Large intestine (tissue), 3 donors: ENCODE measurements around the gene DST. TPM values are rescaled to one million over a fixed set of nuclear protein-coding genes. Genes with fewer than 3 reads are reported as not detected.

Experiments used
- DNase-seq, 2 donors: peaks; one replicate each; pipeline versions ENCODE4 v3.0.0 to v3.0.0-alpha.2; 2013
- H3K27ac ChIP-seq: one replicate; pipeline ENCODE4 v1.5.1; 2013; ENCODE audit warnings: low read length
- H3K27me3 ChIP-seq: 2 replicates; pipeline ENCODE4 v1.6.1; 2013; ENCODE audit warnings: low read length; ENCODE audit not compliant: control insufficient read depth, insufficient read depth
- H3K36me3 ChIP-seq: 2 replicates; pipeline ENCODE4 v1.6.1; 2013; ENCODE audit warnings: low read length; ENCODE audit not compliant: control insufficient read depth, insufficient read depth
- H3K4me1 ChIP-seq: one replicate; pipeline ENCODE4 v1.6.1; 2013; ENCODE audit warnings: low read length; ENCODE audit not compliant: control insufficient read depth, insufficient read depth
- H3K4me3 ChIP-seq: one replicate; pipeline ENCODE4 v1.5.1; 2013; ENCODE audit warnings: low read length
- H3K9me3 ChIP-seq: one replicate; pipeline ENCODE4 v1.6.1; 2013; ENCODE audit warnings: mild to moderate bottlenecking, low read depth, low read length, moderate library complexity; ENCODE audit not compliant: control insufficient read depth
- WGBS: methylation state at CpG from one replicate; pipeline ENCODE4 v1.1.5; 2013; ENCODE audit warnings: low lambda C conversion rate; ENCODE audit not compliant: insufficient coverage; 5-methylcytosine and 5-hydroxymethylcytosine counted together
- polyA plus RNA-seq: library from polyadenylated mRNA; unstranded; fragments of 120-200 nt; gene quantifications from one replicate; pipeline ENCODE4 v1.2.1, GENCODE V29; 2013

The DST gene
- polyA plus RNA-seq, 1 donor: 234 TPM

GRCh38 chr6:56520218-56520617 lies 122.5 kb downstream of the DST start:
- no peaks in the 10 kb centered on the region for H3K9me3 ChIP-seq
- no peaks in the 10 kb centered on the region for H3K27me3 ChIP-seq
- no peak for DNase-seq
- H3K36me3 ChIP-seq: peaks cover 32% of the 10 kb centered on the region
- H3K4me3 ChIP-seq: no peak overlapping the region
- H3K27ac ChIP-seq: no peak overlapping the region
- 100% methylated on average over 1 of the region's 1 CpG for WGBS
- peaks cover 18% of the 10 kb centered on the region for H3K4me1 ChIP-seq

DNA sequence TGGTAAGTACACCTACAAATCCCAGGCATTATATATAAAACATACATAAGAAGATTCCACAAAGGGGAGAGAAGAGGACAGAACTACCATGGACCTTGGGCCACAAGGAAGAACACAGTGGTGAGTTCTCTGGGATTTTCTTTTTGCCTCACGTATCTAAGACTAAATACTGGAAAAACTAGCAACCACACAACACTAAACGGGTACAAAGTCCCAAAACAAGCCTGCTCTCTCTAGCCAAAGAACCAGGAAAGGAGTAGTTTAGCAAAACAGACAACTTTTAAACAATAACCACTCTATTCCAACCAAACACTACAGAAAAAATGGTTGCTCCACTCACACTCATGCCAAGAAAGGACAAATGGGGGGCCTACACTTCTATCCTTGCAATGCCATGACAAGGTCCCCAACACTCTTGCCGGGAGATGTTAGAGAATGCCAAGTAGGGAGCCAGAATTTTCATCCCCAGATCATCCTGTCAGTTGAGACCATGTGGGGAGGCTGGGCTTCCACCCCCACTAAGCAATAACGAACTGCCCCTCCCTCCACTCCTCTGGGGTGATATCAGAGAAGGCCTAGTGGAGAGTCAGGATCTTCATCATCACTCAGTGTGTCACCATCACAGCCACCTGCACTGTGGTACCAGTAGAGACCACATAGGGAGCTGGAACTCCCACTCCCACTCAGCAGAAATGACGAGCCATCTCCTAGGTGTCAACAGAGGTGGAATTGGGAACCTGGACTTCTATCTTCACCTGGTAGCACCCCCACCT lies 123.5 kb downstream of the DST start:
- H3K27me3 ChIP-seq: no peaks in the 10 kb centered on the region
- no peak for DNase-seq
- H3K4me3 ChIP-seq: no peak overlapping the region
- peaks cover 30% of the 10 kb centered on the region for H3K36me3 ChIP-seq
- no peaks in the 10 kb centered on the region for H3K9me3 ChIP-seq
- no CpG with 5 or more reads among the region's 5 CpGs for WGBS
- no peak overlapping the region for H3K27ac ChIP-seq
- H3K4me1 ChIP-seq: peaks cover 18% of the 10 kb centered on the region

GRCh38 chr6:56517155-56517745 lies 125.4 kb downstream of the DST start:
- H3K4me3 ChIP-seq: no peak overlapping the region
- H3K27ac ChIP-seq: no peak overlapping the region
- peaks cover 12% of the 10 kb centered on the region for H3K4me1 ChIP-seq
- no peaks in the 10 kb centered on the region for H3K27me3 ChIP-seq
- DNase-seq: no peak
- peaks cover 45% of the 10 kb centered on the region for H3K36me3 ChIP-seq
- no peaks in the 10 kb centered on the region for H3K9me3 ChIP-seq
- 80% methylated on average over 2 of the region's 5 CpGs for WGBS

DNA sequence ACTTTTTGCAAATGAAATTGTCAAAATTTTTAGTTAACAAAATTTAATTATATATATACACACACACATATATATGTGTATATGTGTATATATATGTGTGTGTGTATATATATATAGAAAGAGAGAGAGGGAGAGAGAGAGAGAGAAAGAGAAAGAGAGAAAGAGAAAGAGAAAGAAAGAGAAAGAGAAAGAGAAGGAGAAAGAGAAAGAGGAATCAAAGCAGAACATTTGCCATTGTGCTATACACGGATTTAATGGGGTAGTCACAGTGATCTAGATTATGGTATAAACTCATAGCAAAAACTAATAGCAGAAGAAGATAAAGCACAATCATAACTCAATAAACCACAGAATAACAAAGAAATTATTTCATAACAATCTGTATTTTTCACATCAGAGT lies 126.7 kb downstream of the DST start:
- no CpG with 5 or more reads among the region's 1 CpG for WGBS
- Histone ChIP-seq H3K36me3 (peaks cover 47% of the 10 kb centered on the region), H3K4me1 (peaks cover 15% of the 10 kb centered on the region), H3K9me3 (no peaks in the 10 kb centered on the region), H3K4me3 (no peak overlapping the region), H3K27ac (no peak overlapping the region), H3K27me3 (no peaks in the 10 kb centered on the region)
- DNase-seq: no peak

DNA sequence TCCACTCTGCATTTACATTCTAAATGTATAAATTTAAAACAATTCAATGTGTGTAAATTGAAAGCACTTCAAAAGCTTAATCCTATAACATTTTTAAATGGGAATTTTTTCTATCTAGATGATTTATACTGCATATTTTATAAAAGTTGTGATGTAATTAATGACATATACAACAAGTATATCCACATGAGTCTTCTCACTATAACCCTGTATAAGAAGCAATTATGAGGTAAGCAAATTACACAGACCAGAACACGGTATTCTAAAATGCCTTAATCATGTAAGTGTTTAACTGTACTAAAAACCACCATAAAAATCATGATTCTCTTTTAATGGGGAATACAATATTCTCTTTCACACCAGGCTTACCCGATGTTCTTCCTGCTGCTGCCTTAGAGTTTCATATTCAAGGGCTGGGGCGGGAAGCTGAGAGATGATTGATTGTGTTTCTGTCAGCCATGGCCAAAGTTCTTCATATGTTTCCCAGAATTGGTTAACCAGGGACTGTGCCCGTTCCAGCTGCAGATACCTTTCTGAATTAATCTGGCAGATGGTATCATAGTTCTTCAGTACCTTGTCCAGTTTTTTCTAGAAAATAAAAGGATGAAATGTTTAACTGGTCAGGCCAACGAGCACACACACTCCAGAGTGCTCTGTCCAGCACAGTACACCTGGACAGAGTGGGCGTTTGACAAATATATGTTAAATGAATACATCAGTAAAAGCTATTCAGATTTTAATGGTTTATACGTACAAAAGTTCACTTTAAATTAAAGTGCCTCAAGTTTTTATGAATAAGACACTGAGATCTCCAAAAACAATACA lies 127.4 kb downstream of the DST start:
- Histone ChIP-seq H3K4me3 (no peak overlapping the region), H3K27me3 (no peaks in the 10 kb centered on the region), H3K4me1 (peaks cover 15% of the 10 kb centered on the region), H3K27ac (peak overlapping the region; percentile 39), H3K36me3 (peaks cover 47% of the 10 kb centered on the region), H3K9me3 (no peaks in the 10 kb centered on the region)
- peak; percentile 24 to 70 for DNase-seq
- WGBS: 63% methylated on average over 3 of the region's 7 CpGs

- Histone ChIP-seq H3K27me3 (no peaks in the 10 kb centered on the region), H3K9me3 (no peaks in the 10 kb centered on the region), H3K36me3 (peaks cover 44% of the 10 kb centered on the region), H3K4me1 (peaks cover 19% of the 10 kb centered on the region), H3K4me3 (no peak overlapping the region), H3K27ac (no peak overlapping the region)
- DNase-seq: no peak
- no CpG with 5 or more reads among the region's 2 CpGs for WGBS
These were observed 128.3 kb downstream of the DST start for GRCh38 chr6:56514395-56514794.

DNA sequence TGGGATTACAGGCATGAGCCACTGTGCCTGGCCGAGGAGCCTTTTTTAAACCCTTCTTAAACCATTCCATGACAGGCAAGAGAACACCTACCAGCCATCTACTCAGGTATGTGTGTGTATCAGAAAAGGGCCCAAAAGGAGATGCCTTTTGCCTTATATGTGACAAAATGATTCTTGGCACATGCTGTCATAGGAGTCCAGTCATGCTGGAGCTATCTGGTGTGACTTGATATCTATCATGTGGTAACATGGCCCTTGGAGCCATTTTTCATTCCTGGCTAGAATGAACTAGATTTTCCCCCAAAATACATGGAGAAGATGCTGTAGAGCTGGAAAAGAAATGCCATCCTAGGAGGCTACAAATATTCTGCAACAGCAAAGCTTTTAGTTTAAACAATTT lies 129.1 kb downstream of the DST start:
- H3K36me3 ChIP-seq: peaks cover 47% of the 10 kb centered on the region
- WGBS: no CpG with 5 or more reads among the region's 1 CpG
- H3K27me3 ChIP-seq: no peaks in the 10 kb centered on the region
- DNase-seq: no peak
- H3K9me3 ChIP-seq: no peaks in the 10 kb centered on the region
- peaks cover 19% of the 10 kb centered on the region for H3K4me1 ChIP-seq
- no peak overlapping the region for H3K27ac ChIP-seq
- no peak overlapping the region for H3K4me3 ChIP-seq

- H3K9me3 ChIP-seq: no peaks in the 10 kb centered on the region
- no peak for DNase-seq
- no peaks in the 10 kb centered on the region for H3K27me3 ChIP-seq
- H3K4me1 ChIP-seq: peaks cover 19% of the 10 kb centered on the region
- peak overlapping the region; percentile 67 for H3K27ac ChIP-seq
- WGBS: 100% methylated on average over 2 of the region's 2 CpGs
- H3K4me3 ChIP-seq: no peak overlapping the region
- H3K36me3 ChIP-seq: peaks cover 52% of the 10 kb centered on the region
These were observed 131.1 kb downstream of the DST start for GRCh38 chr6:56511591-56511990.

- H3K9me3 ChIP-seq: no peaks in the 10 kb centered on the region
- peaks cover 57% of the 10 kb centered on the region for H3K36me3 ChIP-seq
- H3K27ac ChIP-seq: peak overlapping the region; percentile 67
- H3K4me3 ChIP-seq: no peak overlapping the region
- peaks cover 19% of the 10 kb centered on the region for H3K4me1 ChIP-seq
- peak; percentile 74 to 89 for DNase-seq
- H3K27me3 ChIP-seq: no peaks in the 10 kb centered on the region
- no CpG with 5 or more reads among the region's 3 CpGs for WGBS
These were observed 131.6 kb downstream of the DST start for GRCh38 chr6:56510984-56511531.

DNA sequence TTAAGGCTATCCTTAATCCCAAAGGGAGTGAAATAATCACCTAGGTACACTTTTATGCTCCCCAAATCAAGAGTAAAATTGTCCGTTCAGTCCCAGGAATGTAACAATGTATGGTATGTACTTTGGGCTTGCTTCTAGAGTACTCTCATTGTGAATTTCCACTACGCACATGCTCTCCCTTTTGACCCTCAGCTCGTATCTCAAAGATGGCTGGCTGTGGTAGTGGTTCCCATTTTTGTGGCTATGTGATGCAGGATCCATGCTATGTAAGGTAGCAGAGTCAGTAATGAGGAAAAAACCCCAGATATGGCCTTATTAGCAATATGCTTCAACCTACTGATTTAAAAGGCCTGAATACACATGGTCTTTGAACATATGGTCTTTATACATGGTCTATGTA lies 133.7 kb downstream of the DST start:
- peaks cover 14% of the 10 kb centered on the region for H3K4me1 ChIP-seq
- H3K9me3 ChIP-seq: no peaks in the 10 kb centered on the region
- H3K36me3 ChIP-seq: peaks cover 57% of the 10 kb centered on the region
- H3K27ac ChIP-seq: no peak overlapping the region
- H3K27me3 ChIP-seq: no peaks in the 10 kb centered on the region
- no peak overlapping the region for H3K4me3 ChIP-seq
- no peak for DNase-seq
- no CpG with 5 or more reads among the region's 3 CpGs for WGBS
